Measurements from ENCODE around the gene NHSL2. TPM values are rescaled to one million over a fixed set of nuclear protein-coding genes. Genes with fewer than 3 reads are reported as not detected.

The NHSL2 gene
- polyA plus RNA-seq, 3 donors = 16.6 to 39.8 (median 22.8) TPM

- peaks cover 2 to 19% (median 3%) of the 10 kb centered on the region in 3 donors for H3K27me3 Mint-ChIP-seq (ENCODE audit: low read depth in 3 of 3)
- Histone ChIP-seq H3K4me1 (ENCODE audit: control insufficient read depth in 1 of 2, insufficient read depth in 2 of 2, low read length in 2 of 2) (peaks cover 16 to 25% of the 10 kb centered on the region in 2 donors), H3K27me3 (ENCODE audit: control insufficient read depth in 2 of 2, insufficient read depth in 2 of 2, low read length in 2 of 2) (peaks cover 0 to 11% of the 10 kb centered on the region in 2 donors), H3K27ac (ENCODE audit: low read depth in 1 of 2, low read length in 2 of 2) (no peak overlapping the region), H3K4me2 (replicated peaks; ENCODE audit: extremely low read depth, low read length, poor library complexity, severe bottlenecking) (no peak overlapping the region), H4K20me1 (ENCODE audit: insufficient read depth, low read length) (no peaks in the 10 kb centered on the region), H3K36me3 (replicated peaks in 1 of 2; ENCODE audit: control insufficient read depth in 1 of 2, insufficient read depth in 2 of 2, low read length in 2 of 2) (no peaks in the 10 kb centered on the region), H3K9ac (ENCODE audit: insufficient read depth, low read length, poor library complexity, severe bottlenecking) (no peak overlapping the region), H3K9me3 (replicated peaks in 1 of 2; ENCODE audit: control insufficient read depth in 1 of 2, insufficient read depth in 1 of 2, low read length in 2 of 2) (no peaks in the 10 kb centered on the region), H3K79me2 (ENCODE audit: insufficient read depth, low read length) (no peaks in the 10 kb centered on the region), H3K4me3 (replicated peaks in 1 of 3; ENCODE audit: low read depth in 2 of 3, low read length in 3 of 3) (no peak overlapping the region), H2AFZ (ENCODE audit: insufficient read depth, low read depth, low read length, poor library complexity, severe bottlenecking) (no peak overlapping the region)
- H3K9me3 Mint-ChIP-seq = no peaks in the 10 kb centered on the region
- DNase-seq = no peak
- no peak overlapping the region for H3K27ac Mint-ChIP-seq
- H3K4me1 Mint-ChIP-seq = peaks cover 32% of the 10 kb centered on the region
- no peaks in the 10 kb centered on the region for H3K36me3 Mint-ChIP-seq
- no peak for TF ChIP-seq CTCF (IDR thresholded peaks at IDR 0.05)
- no peak overlapping the region for H3K4me3 Mint-ChIP-seq
- 50% methylated on average over 1 of the region's 2 CpGs for WGBS (ENCODE audit: insufficient coverage)
- intact Hi-C loops (cut with micrococcal nuclease) = no loop called here
These were observed 112.4 kb downstream of the NHSL2 start for GRCh38 chrX:72023071-72023470.

DNA sequence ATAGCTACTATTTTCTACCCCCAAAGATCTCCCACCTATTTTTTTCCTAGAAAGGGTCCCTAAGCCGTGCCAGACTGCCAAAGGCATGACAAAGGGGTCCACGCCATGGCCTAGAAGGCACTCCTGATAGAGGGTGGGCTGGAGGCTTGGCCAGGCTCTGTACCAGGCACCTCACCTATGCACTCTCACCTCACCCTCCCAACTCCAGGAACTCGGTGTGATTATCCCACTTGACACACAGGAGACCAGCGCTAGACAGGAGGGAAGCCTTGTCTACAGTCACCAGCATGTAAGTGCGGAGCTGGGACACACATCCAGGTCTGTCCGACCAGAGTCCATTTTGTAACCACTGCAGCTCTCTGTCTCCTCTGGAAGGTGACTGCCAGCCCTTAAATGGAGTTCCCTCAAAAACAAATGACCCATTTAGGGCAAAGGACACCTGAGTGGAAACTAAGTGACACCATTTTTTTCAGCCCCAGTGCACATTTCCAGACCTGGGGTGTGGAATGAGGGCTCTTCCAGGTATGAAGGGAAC, 114.7 kb downstream of the NHSL2 start:
- 100% methylated on average over 3 of the region's 6 CpGs for WGBS (ENCODE audit: insufficient coverage)
- intact Hi-C loops (cut with micrococcal nuclease) = no loop called here

More for the DNA sequence above, 114.7 kb downstream of the NHSL2 start:
- Histone ChIP-seq H3K36me3 (replicated peaks in 1 of 2; ENCODE audit: control insufficient read depth in 1 of 2, insufficient read depth in 2 of 2, low read length in 2 of 2) (no peaks in the 10 kb centered on the region), H3K9me3 (replicated peaks in 1 of 2; ENCODE audit: control insufficient read depth in 1 of 2, insufficient read depth in 1 of 2, low read length in 2 of 2) (no peaks in the 10 kb centered on the region), H3K9ac (ENCODE audit: insufficient read depth, low read length, poor library complexity, severe bottlenecking) (no peak overlapping the region), H3K4me3 (replicated peaks in 1 of 3; ENCODE audit: low read depth in 2 of 3, low read length in 3 of 3) (no peak overlapping the region), H3K4me2 (replicated peaks; ENCODE audit: extremely low read depth, low read length, poor library complexity, severe bottlenecking) (no peak overlapping the region), H3K4me1 (ENCODE audit: control insufficient read depth in 1 of 2, insufficient read depth in 2 of 2, low read length in 2 of 2) (peaks cover 5 to 10% of the 10 kb centered on the region in 2 donors), H3K27me3 (ENCODE audit: control insufficient read depth in 2 of 2, insufficient read depth in 2 of 2, low read length in 2 of 2) (peaks cover 0 to 2% of the 10 kb centered on the region in 2 donors), H4K20me1 (ENCODE audit: insufficient read depth, low read length) (no peaks in the 10 kb centered on the region), H3K27ac (ENCODE audit: low read depth in 1 of 2, low read length in 2 of 2) (no peak overlapping the region), H2AFZ (ENCODE audit: insufficient read depth, low read depth, low read length, poor library complexity, severe bottlenecking) (no peak overlapping the region), H3K79me2 (ENCODE audit: insufficient read depth, low read length) (no peaks in the 10 kb centered on the region)
- TF ChIP-seq CTCF (IDR thresholded peaks at IDR 0.05) = no peak
- H3K4me1 Mint-ChIP-seq = peaks cover 20% of the 10 kb centered on the region
- no peak overlapping the region for H3K27ac Mint-ChIP-seq
- H3K9me3 Mint-ChIP-seq = no peaks in the 10 kb centered on the region
- DNase-seq = no peak
- no peak overlapping the region for H3K4me3 Mint-ChIP-seq
- H3K27me3 Mint-ChIP-seq (ENCODE audit: low read depth in 3 of 3) = peaks cover 2 to 16% (median 3%) of the 10 kb centered on the region in 3 donors
- H3K36me3 Mint-ChIP-seq = no peaks in the 10 kb centered on the region
